GM23248 (cell line): ENCODE data around the gene GRM3. TPM values are rescaled to one million over a fixed set of nuclear protein-coding genes. Genes with fewer than 3 reads are reported as not detected.

Source experiments
- DNase-seq: peaks from one replicate; pipeline ENCODE4 v3.0.0-alpha.2; 2015
- H2AFZ ChIP-seq: fragments of 200-600 bp; sonication (generic); 2 replicates; pipeline ENCODE4 v1.6.1; 2016; ENCODE audit warnings: antibody characterized with exemption
- H3F3A ChIP-seq: fragments of 200-600 bp; sonication (generic); 2 replicates; pipeline ENCODE4 v1.6.1; 2016; ENCODE audit warnings: mild to moderate bottlenecking, antibody characterized with exemption, mixed run types; ENCODE audit not compliant: insufficient read depth
- H3K27ac ChIP-seq: fragments of 200-600 bp; sonication (generic); 2 replicates; pipeline ENCODE4 v1.5.1; 2016; ENCODE audit warnings: mild to moderate bottlenecking
- H3K27me3 ChIP-seq: fragments of 200-600 bp; sonication (generic); replicated peaks from 2 replicates; pipeline ENCODE4 v1.6.1; 2016; ENCODE audit warnings: mild to moderate bottlenecking; ENCODE audit not compliant: insufficient read depth
- H3K36me3 ChIP-seq: fragments of 200-600 bp; sonication (generic); 2 replicates; pipeline ENCODE4 v1.6.1; 2016; ENCODE audit warnings: low read depth, mild to moderate bottlenecking
- H3K4me1 ChIP-seq: fragments of 200-600 bp; sonication (generic); 2 replicates; pipeline ENCODE4 v1.6.1; 2016; ENCODE audit warnings: mild to moderate bottlenecking; ENCODE audit not compliant: insufficient read depth
- H3K4me2 ChIP-seq: fragments of 200-600 bp; sonication (generic); one replicate; pipeline ENCODE4 v1.6.1; 2016; ENCODE audit warnings: mild to moderate bottlenecking; ENCODE audit not compliant: unreplicated experiment
- H3K4me3 ChIP-seq: fragments of 200-600 bp; sonication (generic); 2 replicates; pipeline ENCODE4 v1.5.1; 2016; ENCODE audit warnings: mild to moderate bottlenecking
- H3K79me2 ChIP-seq: fragments of 200-600 bp; sonication (generic); 2 replicates; pipeline ENCODE4 v1.6.1; 2016; ENCODE audit warnings: mild to moderate bottlenecking; ENCODE audit not compliant: insufficient read depth
- H3K9ac ChIP-seq: fragments of 200-600 bp; sonication (generic); 2 replicates; pipeline ENCODE4 v1.6.1; 2016; ENCODE audit warnings: mild to moderate bottlenecking
- H3K9me2 ChIP-seq: fragments of 200-600 bp; sonication (generic); 2 replicates; pipeline ENCODE4 v1.6.1; 2016; ENCODE audit warnings: mixed run types, mild to moderate bottlenecking, moderate library complexity; ENCODE audit not compliant: insufficient read depth
- H3K9me3 ChIP-seq: fragments of 200-600 bp; sonication (generic); one replicate; pipeline ENCODE4 v1.6.1; 2017; ENCODE audit warnings: low read depth
- H4K20me1 ChIP-seq: fragments of 200-600 bp; sonication (generic); 2 replicates; pipeline ENCODE4 v1.6.0; 2016; ENCODE audit not compliant: insufficient read depth
- EZH2 ChIP-seq: fragments of 200-600 bp; sonication (generic); IDR thresholded peaks from 2 replicates; pipeline ENCODE4 v1.6.1; 2018; ENCODE audit warnings: antibody characterized with exemption, mild to moderate bottlenecking; ENCODE audit not compliant: insufficient read depth, poor library complexity, severe bottlenecking
- EZH2phosphoT487 ChIP-seq: fragments of 200-600 bp; sonication (generic); IDR thresholded peaks from 2 replicates; pipeline ENCODE4 v1.6.1; 2018; ENCODE audit warnings: antibody characterized with exemption, moderate library complexity, mild to moderate bottlenecking, low read depth; ENCODE audit not compliant: insufficient read depth
- WGBS, 2 experiments: methylation state at CpG; one replicate each; pipeline ENCODE4 v1.1.6; 2015 to 2017; ENCODE audit warnings: low lambda C conversion rate in 2 of 2, low coverage in 1 of 2; ENCODE audit errors: missing lambda C conversion rate in 2 of 2; 5-methylcytosine and 5-hydroxymethylcytosine counted together
- in situ Hi-C: fragments of 300-500 bp; cut with MboI; formaldehyde crosslinking; loops from 2 replicates; pipeline ENCODE4 v1.15.0; 2020
- polyA plus RNA-seq: library from polyadenylated mRNA; unstranded; fragments of >200 nt; fragmentation: Nextera tagmentation; extraction: Ambion mirVana; gene quantifications from 2 replicates; pipeline ENCODE4 v1.2.1, GENCODE V29; 2016
- total RNA-seq: library from RNA; depleted of rRNA; stranded (reverse); fragments of >200 nt; shearing (Covaris generic); gene quantifications from 2 replicates; pipeline ENCODE4 v1.2.3, GENCODE V29; 2014

Gene GRM3
- total and polyA plus RNA-seq, 2 experiments from 2014 or later: not detected

- no peaks in the 10 kb centered on the region for H3K27me3 ChIP-seq
- no peak overlapping the region for H3K4me2 ChIP-seq
- H3K27ac ChIP-seq: no peak overlapping the region
- no peaks in the 10 kb centered on the region for H3K4me1 ChIP-seq
- H4K20me1 ChIP-seq: no peaks in the 10 kb centered on the region
- no peak for TF ChIP-seq EZH2
- no peak for TF ChIP-seq EZH2phosphoT487
- DNase-seq: no peak
- H3K4me3 ChIP-seq: no peak overlapping the region
- no peaks in the 10 kb centered on the region for H3K79me2 ChIP-seq
- no peaks in the 10 kb centered on the region for H3K9me2 ChIP-seq
- in situ Hi-C loops: no loop called here
- no peaks in the 10 kb centered on the region for H3K9me3 ChIP-seq
- H3K36me3 ChIP-seq: no peaks in the 10 kb centered on the region
- 20 to 21% methylated on average over 2 of the region's 2 CpGs for WGBS, 2 experiments
- H3F3A ChIP-seq: no peaks in the 10 kb centered on the region
- H3K9ac ChIP-seq: no peak overlapping the region
- no peak overlapping the region for H2AFZ ChIP-seq
Observed at GRCh38 chr7:86765931-86766330, 122.2 kb downstream of the GRM3 start.

GRCh38 chr7:86768394-86768793, 124.7 kb downstream of the GRM3 start:
- DNase-seq: no peak
- Histone ChIP-seq H3K9me2 (no peaks in the 10 kb centered on the region), H3K4me1 (no peaks in the 10 kb centered on the region), H2AFZ (no peak overlapping the region), H4K20me1 (no peaks in the 10 kb centered on the region), H3K4me3 (no peak overlapping the region), H3K4me2 (no peak overlapping the region), H3K79me2 (no peaks in the 10 kb centered on the region), H3K27me3 (no peaks in the 10 kb centered on the region), H3F3A (no peaks in the 10 kb centered on the region), H3K36me3 (no peaks in the 10 kb centered on the region), H3K9me3 (no peaks in the 10 kb centered on the region), H3K9ac (no peak overlapping the region), H3K27ac (no peak overlapping the region)
- in situ Hi-C loops: no loop called here
- TF ChIP-seq EZH2 (no peak), EZH2phosphoT487 (no peak)
- 0 to 4% methylated on average over 1 of the region's 1 CpG for WGBS, 2 experiments

GRCh38 chr7:86768967-86769760, 125.5 kb downstream of the GRM3 start:
- Histone ChIP-seq H3K4me2 (no peak overlapping the region), H3K4me3 (no peak overlapping the region), H2AFZ (no peak overlapping the region), H3K9me2 (no peaks in the 10 kb centered on the region), H3K27ac (no peak overlapping the region), H4K20me1 (no peaks in the 10 kb centered on the region), H3K9me3 (no peaks in the 10 kb centered on the region), H3F3A (no peaks in the 10 kb centered on the region), H3K79me2 (no peaks in the 10 kb centered on the region), H3K36me3 (no peaks in the 10 kb centered on the region), H3K27me3 (no peaks in the 10 kb centered on the region), H3K4me1 (no peaks in the 10 kb centered on the region), H3K9ac (no peak overlapping the region)
- TF ChIP-seq EZH2 (no peak), EZH2phosphoT487 (no peak)
- WGBS, 2 experiments: 10 to 11% methylated on average over 4 of the region's 4 CpGs
- in situ Hi-C loops: no loop called here
- no peak for DNase-seq

GRCh38 chr7:86773309-86773708, 129.6 kb downstream of the GRM3 start:
- Histone ChIP-seq H3K9me3 (no peaks in the 10 kb centered on the region), H3K27me3 (no peaks in the 10 kb centered on the region), H2AFZ (no peak overlapping the region), H3K9ac (no peak overlapping the region), H3K4me3 (no peak overlapping the region), H3K9me2 (no peaks in the 10 kb centered on the region), H3K36me3 (no peaks in the 10 kb centered on the region), H3F3A (no peaks in the 10 kb centered on the region), H3K27ac (no peak overlapping the region), H3K79me2 (no peaks in the 10 kb centered on the region), H3K4me2 (no peak overlapping the region), H3K4me1 (no peaks in the 10 kb centered on the region), H4K20me1 (no peaks in the 10 kb centered on the region)
- in situ Hi-C loops: no loop called here
- TF ChIP-seq EZH2 (no peak), EZH2phosphoT487 (no peak)
- no peak for DNase-seq

- no peak for DNase-seq
- H3F3A ChIP-seq: no peaks in the 10 kb centered on the region
Observed at GRCh38 chr7:86775203-86775602, 131.5 kb downstream of the GRM3 start.

More at GRCh38 chr7:86775203-86775602, 131.5 kb downstream of the GRM3 start:
- Histone ChIP-seq H3K79me2 (no peaks in the 10 kb centered on the region), H3K36me3 (no peaks in the 10 kb centered on the region), H3K9me3 (no peaks in the 10 kb centered on the region), H3K4me3 (no peak overlapping the region), H3K27me3 (no peaks in the 10 kb centered on the region), H3K4me2 (no peak overlapping the region), H2AFZ (no peak overlapping the region), H3K9ac (no peak overlapping the region), H4K20me1 (no peaks in the 10 kb centered on the region), H3K4me1 (no peaks in the 10 kb centered on the region), H3K9me2 (no peaks in the 10 kb centered on the region), H3K27ac (no peak overlapping the region)
- TF ChIP-seq EZH2 (no peak), EZH2phosphoT487 (no peak)
- in situ Hi-C loops: no loop called here
